ENCODE data around the gene CCL21. TPM values are rescaled to one million over a fixed set of nuclear protein-coding genes. Genes with fewer than 3 reads are reported as not detected.

CCL21 gene
- total and polyA plus RNA-seq, 2 of the 4 experiments (the other 2 are of a cell fraction) = not detected

GRCh38 chr9:34690983-34691935 is 18.7 kb downstream of the CCL21 start, which contains the start of gene CCL19:
TSS of gene CCL19 (minus strand) at chr9:34691276. CDS start at chr9:34691139, 137 bp downstream.
- Histone ChIP-seq H2BK15ac (ENCODE audit: low read depth, low read length) (no peak within 1 kb of the TSS), H4K5ac (ENCODE audit: low read depth, low read length) (no peak within 1 kb of the TSS), H2BK120ac (ENCODE audit: low read depth, low read length) (no peak within 1 kb of the TSS), H3K23ac (ENCODE audit: low read depth, low read length) (no peak within 1 kb of the TSS), H2BK20ac (ENCODE audit: low read depth, low read length) (no peak within 1 kb of the TSS), H4K20me1 (ENCODE audit: insufficient read depth, low read length) (no peaks in the 10 kb centered on the region), H3K9me1 (ENCODE audit: insufficient read depth, low read length) (0 out of 2 replicates have a peak, but pooled peaks cover 4% of the 10 kb centered on the region), H3K4me1 (ENCODE audit: control insufficient read depth, insufficient read depth, low read length) (no peaks in the 10 kb centered on the region; the same call in 1 of the 2 replicates), H3K36me3 (ENCODE audit: control insufficient read depth, insufficient read depth, low read length) (no peaks in the 10 kb centered on the region), H2AK5ac (ENCODE audit: low read depth, low read length) (no peak within 1 kb of the TSS), H2AFZ (replicated peaks; ENCODE audit: low read length, poor library complexity) (peak within 1 kb of the TSS; percentile 21), H2BK5ac (ENCODE audit: low read depth, low read length, poor library complexity, severe bottlenecking) (no peak within 1 kb of the TSS), H2AK9ac (replicated peaks; ENCODE audit: low read depth, low read length, poor library complexity) (peak within 1 kb of the TSS; percentile 72), H3K4me2 (ENCODE audit: low read depth, low read length) (no peak within 1 kb of the TSS), H3K27ac (ENCODE audit: insufficient read depth, low read length) (no peak within 1 kb of the TSS), H3K14ac (replicated peaks; ENCODE audit: low read depth, low read length) (no peak within 1 kb of the TSS), H3K79me1 (ENCODE audit: low read depth in 1 of 2, low read length in 2 of 2) (no peaks in the 10 kb centered on the region), H4K8ac (ENCODE audit: low read depth in 2 of 2, low read length in 2 of 2) (no peak within 1 kb of the TSS), H3K4ac (ENCODE audit: low read depth, low read length) (no peak within 1 kb of the TSS), H4K91ac (ENCODE audit: insufficient read depth, low read depth, low read length) (no peak within 1 kb of the TSS), H3K4me3 (ENCODE audit: insufficient read depth, low read depth, low read length) (no peak within 1 kb of the TSS), H3K27me3 (ENCODE audit: control insufficient read depth, insufficient read depth, low read length) (no peaks in the 10 kb centered on the region), H3K9ac (ENCODE audit: low read depth, low read length) (no peak within 1 kb of the TSS), H3K18ac (ENCODE audit: low read depth, low read length) (no peak within 1 kb of the TSS), H3K9me3 (ENCODE audit: control insufficient read depth, insufficient read depth, low read length) (no peaks in the 10 kb centered on the region), H3K56ac (ENCODE audit: extremely low read depth, insufficient read depth, low read length) (no peak within 1 kb of the TSS)
- in situ Hi-C loops (cut with MboI; ENCODE audit: low sequenced_read_pairs) (no loop called here), dilution Hi-C loops (cut with HindIII; ENCODE audit: low sequenced_read_pairs, unreplicated experiment) (no loop called here), intact Hi-C loops (cut with micrococcal nuclease) (no loop called here)
- BruUV-seq (replicated peaks) = no TSS peak
- ATAC-seq (ENCODE audit: low read depth) = no peak
- no peak for TF ChIP-seq CHD1 (IDR thresholded peaks at IDR 0.05; ENCODE audit: low read depth, low read length)
- TF ChIP-seq RFX5 (IDR thresholded peaks at IDR 0.05; ENCODE audit: low read depth, low read length) = no peak
- no peak for TF ChIP-seq FOS (IDR thresholded peaks at IDR 0.05; ENCODE audit: low read depth, low read length)
- no peak for TF ChIP-seq MXI1 (IDR thresholded peaks at IDR 0.05; ENCODE audit: borderline replicate concordance, low read depth, low read length)
- no peak for TF ChIP-seq MAZ (IDR thresholded peaks at IDR 0.05; ENCODE audit: borderline replicate concordance, low read depth, low read length)
- TF ChIP-seq CEBPB (IDR thresholded peaks at IDR 0.05; ENCODE audit: low read depth, low read length) = no peak
- TF ChIP-seq MAFK (IDR thresholded peaks at IDR 0.05; ENCODE audit: low read depth, low read length) = no peak
- TF ChIP-seq NFE2L2 (IDR thresholded peaks at IDR 0.05; ENCODE audit: low read depth, low read length) = no peak
- no peak for TF ChIP-seq BHLHE40 (IDR thresholded peaks at IDR 0.05; ENCODE audit: low read depth, low read length)
- no peak for TF ChIP-seq POLR2A (IDR thresholded peaks at IDR 0.05; ENCODE audit: low read depth, low read length)
- no peak for TF ChIP-seq SMC3 (IDR thresholded peaks at IDR 0.05; ENCODE audit: low read depth, low read length)
- TF ChIP-seq, protein P1, sequence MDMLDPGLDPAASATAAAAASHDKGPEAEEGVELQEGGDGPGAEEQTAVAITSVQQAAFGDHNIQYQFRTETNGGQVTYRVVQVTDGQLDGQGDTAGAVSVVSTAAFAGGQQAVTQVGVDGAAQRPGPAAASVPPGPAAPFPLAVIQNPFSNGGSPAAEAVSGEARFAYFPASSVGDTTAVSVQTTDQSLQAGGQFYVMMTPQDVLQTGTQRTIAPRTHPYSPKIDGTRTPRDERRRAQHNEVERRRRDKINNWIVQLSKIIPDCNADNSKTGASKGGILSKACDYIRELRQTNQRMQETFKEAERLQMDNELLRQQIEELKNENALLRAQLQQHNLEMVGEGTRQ (IDR thresholded peaks at IDR 0.05; ENCODE audit: low read depth, low read length) = no peak
- no peak for TF ChIP-seq RAD21 (IDR thresholded peaks at IDR 0.05; ENCODE audit: low read length)
- TF ChIP-seq RCOR1 (IDR thresholded peaks at IDR 0.05; ENCODE audit: insufficient replicate concordance, low read length) = no peak
- no peak for DNase-seq
- CTCF ChIA-PET = no interaction called here
- no CpG with 5 or more reads among the region's 6 CpGs for WGBS, 2 experiments (ENCODE audit: extremely low coverage in 2 of 2, insufficient read length in 1 of 2)
- POLR2A ChIA-PET (ENCODE audit: unreplicated experiment) = no interaction called here

All from IMR-90 (cell line).